Ascending aorta (tissue), 2 donors: ENCODE results near the gene GPBP1L1. TPM values are rescaled to one million over a fixed set of nuclear protein-coding genes. Genes with fewer than 3 reads are reported as not detected.
"Not testable (repeated sequence)": the region's sequence is repeated elsewhere in the genome, so short reads cannot be mapped to it uniquely, and the experiment has no call there.

ENCODE experiments used
- DNase-seq, 2 donors: peaks; one replicate each; pipeline ENCODE4 v3.0.0-alpha.2; 2019; ENCODE audit warnings: low spot score in 2 of 2
- H3K27ac ChIP-seq, 2 donors: fragments of 200-600 bp; sonication (generic); one replicate each; pipeline ENCODE4 v1.5.1; 2016 to 2017; ENCODE audit warnings: mild to moderate bottlenecking in 1 of 2
- H3K27me3 ChIP-seq: fragments of 200-600 bp; sonication (generic); one replicate; pipeline ENCODE4 v1.5.1; 2017
- H3K36me3 ChIP-seq, 2 donors: fragments of 200-600 bp; sonication (generic); one replicate each; pipeline ENCODE4 v1.5.1; 2016
- H3K4me1 ChIP-seq, 2 donors: fragments of 200-600 bp; sonication (generic); one replicate each; pipeline ENCODE4 v1.5.1; 2016 to 2017; ENCODE audit warnings: mild to moderate bottlenecking in 1 of 2
- H3K4me3 ChIP-seq, 2 donors: fragments of 200-600 bp; sonication (generic); one replicate each; pipeline ENCODE4 v1.5.1; 2016 to 2017; ENCODE audit warnings: mild to moderate bottlenecking in 1 of 2
- H3K9me3 ChIP-seq, 2 donors: fragments of 200-600 bp; sonication (generic); one replicate each; pipeline ENCODE4 v1.5.1; 2016
- intact Hi-C: fragments of 100-400 bp; cut with DNase I; formaldehyde crosslinking; loops from one replicate; pipeline ENCODE4 v1.15.1; 2023
- total RNA-seq: library from RNA; depleted of rRNA; stranded (reverse); fragments of >200 nt; gene quantifications from one replicate; pipeline ENCODE4 v1.1.0, GENCODE V29; 2016
- TF ChIP-seq, protein P1 (sequence below), 3 experiments: fragments of 200-600 bp in 2 of 3; fragments of 450-650 bp in 1 of 3; sonication (generic) in 2 of 3; IDR thresholded peaks; one replicate each; pipeline ENCODE4 v1.5.1; 2016 to 2019; ENCODE audit warnings: antibody characterized with exemption in 3 of 3, mild to moderate bottlenecking in 1 of 3, moderate library complexity in 1 of 3

Gene GPBP1L1, protein sequence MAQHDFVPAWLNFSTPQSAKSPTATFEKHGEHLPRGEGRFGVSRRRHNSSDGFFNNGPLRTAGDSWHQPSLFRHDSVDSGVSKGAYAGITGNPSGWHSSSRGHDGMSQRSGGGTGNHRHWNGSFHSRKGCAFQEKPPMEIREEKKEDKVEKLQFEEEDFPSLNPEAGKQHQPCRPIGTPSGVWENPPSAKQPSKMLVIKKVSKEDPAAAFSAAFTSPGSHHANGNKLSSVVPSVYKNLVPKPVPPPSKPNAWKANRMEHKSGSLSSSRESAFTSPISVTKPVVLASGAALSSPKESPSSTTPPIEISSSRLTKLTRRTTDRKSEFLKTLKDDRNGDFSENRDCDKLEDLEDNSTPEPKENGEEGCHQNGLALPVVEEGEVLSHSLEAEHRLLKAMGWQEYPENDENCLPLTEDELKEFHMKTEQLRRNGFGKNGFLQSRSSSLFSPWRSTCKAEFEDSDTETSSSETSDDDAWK
- 161 TPM for total RNA-seq

GRCh38 chr1:45686288-45687013 is at the start of gene GPBP1L1:
GPBP1L1 (minus strand) TSS chr1:45686533; CDS start chr1:45659087, 27,446 bp downstream.
- Histone ChIP-seq H3K27me3 (no peaks in the 10 kb centered on the region), H3K36me3 (no peaks in the 10 kb centered on the region), H3K27ac (peak within 1 kb of the TSS; percentile 97), H3K9me3 (no peaks in the 10 kb centered on the region), H3K4me3 (peak within 1 kb of the TSS; percentile 71 to 89), H3K4me1 (peaks cover 0 to 22% of the 10 kb centered on the region in 2 donors)
- intact Hi-C loops, result loop anchor here (1.0 to 10.0 kb wide), 11 partner anchors 64 to 1014 kb away; partner anchors contain the start of genes ARMH1, IPP, LRRC41 and MAST2
- TF ChIP-seq, protein P1, sequence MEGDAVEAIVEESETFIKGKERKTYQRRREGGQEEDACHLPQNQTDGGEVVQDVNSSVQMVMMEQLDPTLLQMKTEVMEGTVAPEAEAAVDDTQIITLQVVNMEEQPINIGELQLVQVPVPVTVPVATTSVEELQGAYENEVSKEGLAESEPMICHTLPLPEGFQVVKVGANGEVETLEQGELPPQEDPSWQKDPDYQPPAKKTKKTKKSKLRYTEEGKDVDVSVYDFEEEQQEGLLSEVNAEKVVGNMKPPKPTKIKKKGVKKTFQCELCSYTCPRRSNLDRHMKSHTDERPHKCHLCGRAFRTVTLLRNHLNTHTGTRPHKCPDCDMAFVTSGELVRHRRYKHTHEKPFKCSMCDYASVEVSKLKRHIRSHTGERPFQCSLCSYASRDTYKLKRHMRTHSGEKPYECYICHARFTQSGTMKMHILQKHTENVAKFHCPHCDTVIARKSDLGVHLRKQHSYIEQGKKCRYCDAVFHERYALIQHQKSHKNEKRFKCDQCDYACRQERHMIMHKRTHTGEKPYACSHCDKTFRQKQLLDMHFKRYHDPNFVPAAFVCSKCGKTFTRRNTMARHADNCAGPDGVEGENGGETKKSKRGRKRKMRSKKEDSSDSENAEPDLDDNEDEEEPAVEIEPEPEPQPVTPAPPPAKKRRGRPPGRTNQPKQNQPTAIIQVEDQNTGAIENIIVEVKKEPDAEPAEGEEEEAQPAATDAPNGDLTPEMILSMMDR (IDR thresholded peaks at IDR 0.05), result no peak
- DNase-seq, result peak; percentile 84 to 98

- no peaks in the 10 kb centered on the region for H3K27me3 ChIP-seq
- no peak overlapping the region for H3K27ac ChIP-seq
- no peak for DNase-seq
- peaks cover 15 to 19% of the 10 kb centered on the region in 2 donors for H3K36me3 ChIP-seq
- no peaks in the 10 kb centered on the region for H3K9me3 ChIP-seq
- intact Hi-C loops, result no loop called here
- H3K4me3 ChIP-seq, result no peak overlapping the region
- TF ChIP-seq, protein P1 (IDR thresholded peaks at IDR 0.05), result no peak
- no peaks in the 10 kb centered on the region for H3K4me1 ChIP-seq
These were observed 44.5 kb upstream of the GPBP1L1 start for GRCh38 chr1:45730780-45731319.

- TF ChIP-seq, protein P1 (IDR thresholded peaks at IDR 0.05), result no peak
- Histone ChIP-seq H3K27me3 (no peaks in the 10 kb centered on the region), H3K36me3 (peaks cover 15 to 19% of the 10 kb centered on the region in 2 donors), H3K27ac (no peak overlapping the region), H3K4me3 (no peak overlapping the region), H3K4me1 (no peaks in the 10 kb centered on the region), H3K9me3 (no peaks in the 10 kb centered on the region)
- DNase-seq, result no peak
- intact Hi-C loops, result no loop called here
These were observed 43.9 kb upstream of the GPBP1L1 start for GRCh38 chr1:45730075-45730779.

DNA sequence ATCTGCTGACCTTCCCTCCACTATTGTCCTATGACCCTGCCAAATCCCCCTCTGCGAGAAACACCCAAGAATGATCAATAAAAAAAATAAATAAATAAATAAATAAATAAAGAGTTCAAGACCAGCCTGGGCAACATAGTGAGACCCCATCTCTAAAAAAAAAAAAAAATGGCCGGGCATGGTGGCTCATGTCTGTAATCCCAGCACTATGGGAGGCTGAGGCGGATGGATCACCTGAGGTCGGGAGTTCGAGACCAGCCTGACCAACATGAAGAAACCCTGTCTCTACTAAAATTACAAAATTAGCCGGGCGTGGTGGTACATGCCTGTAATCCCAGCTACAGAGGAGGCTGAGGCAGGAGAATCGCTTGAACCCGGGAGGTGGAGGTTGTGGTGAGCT is 39.7 kb upstream of the GPBP1L1 start:
- H3K27me3 ChIP-seq, DNase-seq, H3K9me3 ChIP-seq, H3K27ac ChIP-seq, H3K4me3 ChIP-seq, H3K4me1 ChIP-seq, intact Hi-C loops: not testable (repeated sequence)
- peaks cover 15 to 19% of the 10 kb centered on the region in 2 donors for H3K36me3 ChIP-seq

DNA sequence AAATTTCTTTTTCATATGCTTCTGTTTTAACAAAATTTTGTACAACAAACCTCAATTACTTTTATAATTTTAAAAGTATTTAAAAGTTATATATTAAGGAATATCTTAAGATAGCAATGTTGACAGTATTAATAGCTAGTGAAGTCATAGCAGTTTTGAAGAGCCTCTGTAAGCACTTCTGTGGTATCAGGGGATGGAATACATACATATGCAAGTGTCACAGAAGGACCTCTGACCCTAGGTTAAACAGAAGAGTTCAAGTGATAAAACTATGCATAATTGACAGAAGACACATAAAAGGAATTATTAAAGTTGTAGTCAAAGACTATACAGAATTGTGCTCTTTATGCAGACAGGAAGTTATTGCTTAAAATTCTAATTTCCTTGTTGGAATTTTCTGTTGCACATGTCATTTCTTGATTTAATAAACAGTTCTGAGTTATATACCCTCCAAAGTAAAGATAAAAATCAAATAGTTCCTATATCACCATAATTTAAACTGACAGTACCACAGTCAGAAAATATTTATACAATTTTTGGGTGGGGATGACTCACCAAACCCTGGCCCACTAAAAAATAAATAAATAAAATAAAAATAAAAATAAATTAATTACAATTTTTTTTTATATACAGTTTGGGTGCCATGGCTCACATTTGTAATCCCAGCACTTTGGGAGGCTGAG is 37.1 kb upstream of the GPBP1L1 start:
- no peak for DNase-seq
- Histone ChIP-seq H3K9me3 (no peaks in the 10 kb centered on the region), H3K27me3 (no peaks in the 10 kb centered on the region), H3K27ac (no peak overlapping the region), H3K36me3 (peaks cover 11 to 21% of the 10 kb centered on the region in 2 donors), H3K4me1 (no peaks in the 10 kb centered on the region), H3K4me3 (no peak overlapping the region)
- intact Hi-C loops, result no loop called here
- TF ChIP-seq, protein P1 (IDR thresholded peaks at IDR 0.05), result no peak
